ENCODE data around the gene PGM1. TPM values are rescaled to one million over a fixed set of nuclear protein-coding genes. Genes with fewer than 3 reads are reported as not detected.

PGM1 gene
- 10 to 100 TPM; 37.1 to 84.1 (median 63.2) TPM for total RNA-seq

DNA sequence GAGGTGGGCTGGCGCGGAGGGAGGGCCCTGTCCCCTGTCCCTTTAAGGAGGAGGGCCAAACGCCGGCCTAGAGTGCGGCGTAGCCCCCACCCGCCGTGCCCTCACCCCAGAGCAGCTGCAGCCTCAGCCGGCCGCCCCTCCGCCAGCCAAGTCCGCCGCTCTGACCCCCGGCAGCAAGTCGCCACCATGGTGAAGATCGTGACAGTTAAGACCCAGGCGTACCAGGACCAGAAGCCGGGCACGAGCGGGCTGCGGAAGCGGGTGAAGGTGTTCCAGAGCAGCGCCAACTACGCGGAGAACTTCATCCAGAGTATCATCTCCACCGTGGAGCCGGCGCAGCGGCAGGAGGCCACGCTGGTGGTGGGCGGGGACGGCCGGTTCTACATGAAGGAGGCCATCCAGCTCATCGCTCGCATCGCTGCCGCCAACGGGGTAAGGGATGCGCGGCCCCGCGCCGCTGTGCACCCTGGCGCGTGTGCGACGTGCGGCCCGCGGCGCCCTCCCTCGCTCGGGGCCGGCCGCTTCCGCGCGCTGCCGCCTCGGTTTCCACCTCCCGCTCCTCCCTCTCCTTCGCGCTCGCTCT lies at the start of gene PGM1:
TSS of gene PGM1 (plus strand) at position 109 of the 583 bp plus-strand sequence. CDS start at position 187, 78 bp downstream.
- H3K4me1 ChIP-seq: peaks cover 0 to 4% of the 10 kb centered on the region in 2 donors
- intact Hi-C loops (cut with DNase I): no loop called here
- 0% methylated on average over 15 to 16 of the region's 64 CpGs for WGBS, 2 donors

DNA sequence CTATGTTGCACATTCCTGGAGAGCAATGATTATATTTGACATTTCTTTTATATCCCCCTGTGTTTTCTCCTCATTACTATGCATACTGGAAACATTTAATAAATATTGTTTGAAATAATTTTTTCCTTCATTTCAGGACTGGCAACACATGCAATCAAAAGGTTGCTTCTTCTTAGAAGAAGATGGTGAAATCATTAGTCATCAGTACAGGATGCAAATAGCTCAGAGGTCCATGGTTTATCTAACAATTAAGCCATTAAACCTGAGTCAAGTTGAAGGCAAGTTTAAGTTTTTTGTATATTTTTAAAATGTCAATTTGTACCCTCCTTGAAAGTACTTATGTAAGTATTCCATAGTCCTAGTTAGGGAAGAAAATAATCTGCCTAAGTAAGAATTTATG lies 47.4 kb upstream of the PGM1 start:
- intact Hi-C loops (cut with DNase I): no loop called here
- Histone ChIP-seq H3K4me3 (replicated peaks in 1 of 3) (no peak overlapping the region), H3K27me3 (no peaks in the 10 kb centered on the region), H3K4me1 (no peaks in the 10 kb centered on the region), H3K27ac (no peak overlapping the region), H3K9me3 (no peaks in the 10 kb centered on the region), H3K36me3 (peaks cover 0 to 8% of the 10 kb centered on the region in 2 donors)
- no peak for TF ChIP-seq POLR2A (IDR thresholded peaks at IDR 0.05)
- TF ChIP-seq, protein P1, sequence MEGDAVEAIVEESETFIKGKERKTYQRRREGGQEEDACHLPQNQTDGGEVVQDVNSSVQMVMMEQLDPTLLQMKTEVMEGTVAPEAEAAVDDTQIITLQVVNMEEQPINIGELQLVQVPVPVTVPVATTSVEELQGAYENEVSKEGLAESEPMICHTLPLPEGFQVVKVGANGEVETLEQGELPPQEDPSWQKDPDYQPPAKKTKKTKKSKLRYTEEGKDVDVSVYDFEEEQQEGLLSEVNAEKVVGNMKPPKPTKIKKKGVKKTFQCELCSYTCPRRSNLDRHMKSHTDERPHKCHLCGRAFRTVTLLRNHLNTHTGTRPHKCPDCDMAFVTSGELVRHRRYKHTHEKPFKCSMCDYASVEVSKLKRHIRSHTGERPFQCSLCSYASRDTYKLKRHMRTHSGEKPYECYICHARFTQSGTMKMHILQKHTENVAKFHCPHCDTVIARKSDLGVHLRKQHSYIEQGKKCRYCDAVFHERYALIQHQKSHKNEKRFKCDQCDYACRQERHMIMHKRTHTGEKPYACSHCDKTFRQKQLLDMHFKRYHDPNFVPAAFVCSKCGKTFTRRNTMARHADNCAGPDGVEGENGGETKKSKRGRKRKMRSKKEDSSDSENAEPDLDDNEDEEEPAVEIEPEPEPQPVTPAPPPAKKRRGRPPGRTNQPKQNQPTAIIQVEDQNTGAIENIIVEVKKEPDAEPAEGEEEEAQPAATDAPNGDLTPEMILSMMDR (IDR thresholded peaks at IDR 0.05): no peak
- DNase-seq: no peak

More for the DNA sequence above, at the start of gene PGM1:
- Histone ChIP-seq H3K36me3 (no peaks in the 10 kb centered on the region), H3K4me3 (replicated peaks in 1 of 3) (peak within 1 kb of the TSS; percentile 83 to 93 (median 88)), H3K9me3 (no peaks in the 10 kb centered on the region), H3K27me3 (no peaks in the 10 kb centered on the region), H3K27ac (peak within 1 kb of the TSS; percentile 85 to 87 (median 86))
- peak; percentile 74 to 77 for DNase-seq
- TF ChIP-seq, protein P1 (IDR thresholded peaks at IDR 0.05): no peak
- TF ChIP-seq POLR2A (IDR thresholded peaks at IDR 0.05): peak in 1 of 2 donors; percentile 73

DNA sequence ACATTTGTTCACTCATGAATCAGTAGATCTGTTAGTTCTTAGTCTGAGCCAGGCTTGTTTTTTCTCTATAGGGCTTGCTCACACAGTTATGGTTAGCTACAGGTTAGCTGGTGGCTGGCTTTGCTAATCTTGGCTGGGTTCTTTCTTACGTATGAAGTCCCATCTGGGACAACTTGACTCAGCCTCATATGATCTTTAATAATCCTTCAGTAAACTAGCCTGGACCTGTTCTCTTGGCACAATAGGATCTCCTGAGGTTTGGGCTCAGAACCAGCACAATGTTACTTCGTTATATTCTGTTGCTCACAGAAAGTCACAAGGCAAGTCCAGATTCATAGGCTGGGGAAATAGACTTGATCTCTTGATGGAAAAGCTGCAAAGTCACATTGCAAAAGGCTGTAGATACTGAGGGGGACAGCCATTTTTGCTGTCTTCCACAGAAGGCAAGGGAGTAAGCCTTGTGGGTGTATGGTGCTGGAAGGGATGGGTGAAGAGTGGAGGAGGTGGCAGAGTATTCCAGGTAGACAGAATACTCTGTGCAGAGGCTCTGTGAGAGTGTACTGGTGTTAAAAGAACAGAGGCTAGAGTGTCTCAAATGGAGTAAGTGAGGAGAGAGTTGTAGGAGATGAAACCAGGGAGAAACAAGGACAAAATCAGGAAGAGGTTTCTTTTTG lies 45.5 kb upstream of the PGM1 start:
- WGBS, 2 donors: 80 to 87% methylated on average over 2 of the region's 2 CpGs
- intact Hi-C loops (cut with DNase I): no loop called here
- TF ChIP-seq, protein P1 (IDR thresholded peaks at IDR 0.05): no peak
- no peak for TF ChIP-seq POLR2A (IDR thresholded peaks at IDR 0.05)
- Histone ChIP-seq H3K36me3 (peaks cover 0 to 8% of the 10 kb centered on the region in 2 donors), H3K27ac (no peak overlapping the region), H3K4me1 (no peaks in the 10 kb centered on the region), H3K4me3 (replicated peaks in 1 of 3) (no peak overlapping the region), H3K9me3 (no peaks in the 10 kb centered on the region), H3K27me3 (no peaks in the 10 kb centered on the region)
- DNase-seq: no peak

DNA sequence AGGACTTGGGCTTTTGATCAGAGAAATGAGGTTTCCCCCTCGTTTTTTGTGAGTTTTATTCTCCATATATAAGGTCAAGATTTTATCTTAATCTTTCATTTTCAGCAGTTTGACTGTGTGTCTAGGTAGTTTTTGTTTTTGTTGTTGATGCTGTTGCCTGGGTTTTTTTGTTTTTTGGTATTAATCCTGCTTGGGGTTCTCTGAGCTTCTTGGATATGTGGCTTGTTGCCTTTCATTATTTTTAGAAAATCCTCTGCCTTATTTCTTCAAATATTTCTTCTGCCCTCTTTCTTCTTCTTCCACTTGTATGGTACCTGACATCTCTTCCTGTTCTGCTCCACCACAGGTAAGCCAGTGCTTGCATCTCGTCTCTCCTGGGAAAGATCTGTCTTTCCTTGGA lies 44.9 kb upstream of the PGM1 start:
- TF ChIP-seq, protein P1 (IDR thresholded peaks at IDR 0.05): no peak
- TF ChIP-seq POLR2A (IDR thresholded peaks at IDR 0.05): no peak
- DNase-seq: no peak
- Histone ChIP-seq H3K36me3 (peaks cover 0 to 8% of the 10 kb centered on the region in 2 donors), H3K4me1 (no peaks in the 10 kb centered on the region), H3K27ac (no peak overlapping the region), H3K4me3 (replicated peaks in 1 of 3) (no peak overlapping the region), H3K9me3 (no peaks in the 10 kb centered on the region), H3K27me3 (no peaks in the 10 kb centered on the region)
- intact Hi-C loops (cut with DNase I): no loop called here
- 91 to 95% methylated on average over 2 of the region's 2 CpGs for WGBS, 2 donors

DNA sequence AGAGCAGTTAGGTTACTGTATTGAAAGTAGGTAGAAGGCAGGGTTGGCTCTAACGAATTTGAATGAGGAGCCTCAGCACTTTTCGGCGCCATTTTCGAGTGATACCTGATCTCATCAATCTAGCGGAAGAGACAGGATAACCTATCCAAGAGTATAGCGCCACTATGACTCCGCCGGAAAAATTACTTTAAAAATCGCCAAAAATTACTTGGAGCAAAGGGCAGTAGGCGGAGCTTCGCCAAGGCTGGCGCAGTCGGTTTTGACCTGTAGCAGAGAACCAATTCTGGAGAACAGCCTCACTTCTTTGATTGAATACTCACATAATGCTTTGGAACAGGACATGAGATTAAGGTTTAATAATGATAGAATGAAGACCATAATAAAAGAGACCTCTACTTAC lies 44.3 kb upstream of the PGM1 start:
- DNase-seq: no peak
- no peaks in the 10 kb centered on the region for H3K4me1 ChIP-seq
- no peaks in the 10 kb centered on the region for H3K9me3 ChIP-seq
- H3K27me3 ChIP-seq: no peaks in the 10 kb centered on the region
- WGBS, 2 donors: 93 to 94% methylated on average over 13 of the region's 13 CpGs
- intact Hi-C loops (cut with DNase I): no loop called here
- H3K27ac ChIP-seq: no peak overlapping the region
- H3K36me3 ChIP-seq: peaks cover 0 to 8% of the 10 kb centered on the region in 2 donors
- no peak overlapping the region for H3K4me3 ChIP-seq (replicated peaks in 1 of 3)
- TF ChIP-seq POLR2A (IDR thresholded peaks at IDR 0.05): no peak
- TF ChIP-seq, protein P1 (IDR thresholded peaks at IDR 0.05): no peak

All from thyroid gland (tissue), 4 donors.